Measurements from ENCODE around the gene VPS33B.
A peak's percentile ranks its signal among the peaks of the same experiment; 100 is the strongest.
"Not testable (repeated sequence)": the region's sequence is repeated elsewhere in the genome, so short reads cannot be mapped to it uniquely, and the experiment has no call there.

Gene VPS33B

GRCh38 chr15:91022832-91023129 is 387 bp upstream of the VPS33B start:
- no peak overlapping the region for H3K27ac ChIP-seq (ENCODE audit: low read length)
- TF ChIP-seq EZH2phosphoT487 (IDR thresholded peaks at IDR 0.05; ENCODE audit: low read depth) (no peak), CTCF (IDR thresholded peaks at IDR 0.05; ENCODE audit: low read depth, low read length) (no peak)

DNA sequence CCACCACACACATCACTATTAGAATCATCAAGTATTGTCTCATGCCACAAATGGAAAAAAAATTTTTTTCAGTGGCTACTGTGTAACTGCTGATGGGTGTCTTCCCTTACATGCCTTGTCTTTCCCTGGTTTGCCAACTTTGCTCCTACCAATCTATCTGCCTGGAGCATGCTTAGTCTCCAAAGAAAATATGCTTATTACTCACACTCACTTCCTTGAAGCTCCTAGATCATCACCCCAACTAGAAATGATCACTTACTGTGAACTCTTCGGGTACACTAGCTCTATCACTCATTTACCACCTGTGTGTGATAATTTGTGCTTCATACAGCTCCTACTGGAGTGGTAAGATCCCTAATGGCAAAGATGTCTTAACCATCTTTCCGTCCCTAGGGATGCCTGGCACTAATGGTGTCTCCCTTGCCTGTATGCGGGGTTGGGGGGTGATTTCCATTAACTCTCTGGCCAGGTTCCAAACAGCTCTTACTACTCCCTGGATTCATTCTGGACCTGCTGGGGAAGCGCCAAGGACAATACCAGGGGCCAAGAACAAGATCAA is 799 bp downstream of the VPS33B start:
- H3K36me3 ChIP-seq (replicated peaks; ENCODE audit: low read depth, low read length) = no peaks in the 10 kb centered on the region
- H3K9ac ChIP-seq (ENCODE audit: low read length) = peak overlapping the region; percentile 90
- peak overlapping the region; percentile 100 for H3K4me2 ChIP-seq (ENCODE audit: low read length)
- no peak overlapping the region for H2AFZ ChIP-seq (ENCODE audit: low read depth, low read length)
- no peak overlapping the region for H3K27ac ChIP-seq (ENCODE audit: low read length)
- H3K27me3 ChIP-seq (ENCODE audit: low read depth, low read length) = no peaks in the 10 kb centered on the region
- H3K79me2 ChIP-seq (ENCODE audit: low read length) = peaks cover 22% of the 10 kb centered on the region
- no peak for TF ChIP-seq CTCF (IDR thresholded peaks at IDR 0.05; ENCODE audit: low read depth, low read length)
- TF ChIP-seq EZH2phosphoT487 (IDR thresholded peaks at IDR 0.05; ENCODE audit: low read depth) = no peak
- H3K9me3 ChIP-seq (ENCODE audit: insufficient read depth, low read length) = no peaks in the 10 kb centered on the region
- H3K4me3 ChIP-seq (ENCODE audit: low read length) = peak overlapping the region; percentile 96
- H4K20me1 ChIP-seq (ENCODE audit: insufficient read depth, low read length) = no peaks in the 10 kb centered on the region; the same call in none of the 2 replicates
- H3K4me1 ChIP-seq (ENCODE audit: low read length) = peaks cover 16% of the 10 kb centered on the region

More at GRCh38 chr15:91022832-91023129, 387 bp upstream of the VPS33B start:
- Histone ChIP-seq H3K4me2 (ENCODE audit: low read length) (peak overlapping the region; percentile 100), H4K20me1 (ENCODE audit: insufficient read depth, low read length) (no peaks in the 10 kb centered on the region; the same call in none of the 2 replicates), H3K27me3 (ENCODE audit: low read depth, low read length) (no peaks in the 10 kb centered on the region), H3K79me2 (ENCODE audit: low read length) (peaks cover 22% of the 10 kb centered on the region), H3K9ac (ENCODE audit: low read length) (peak overlapping the region; percentile 90), H3K9me3 (ENCODE audit: insufficient read depth, low read length) (no peaks in the 10 kb centered on the region), H3K4me1 (ENCODE audit: low read length) (peaks cover 16% of the 10 kb centered on the region), H3K4me3 (ENCODE audit: low read length) (peak overlapping the region; percentile 96), H2AFZ (ENCODE audit: low read depth, low read length) (peak overlapping the region; percentile 90), H3K36me3 (replicated peaks; ENCODE audit: low read depth, low read length) (no peaks in the 10 kb centered on the region)

- no peak for TF ChIP-seq EZH2phosphoT487 (IDR thresholded peaks at IDR 0.05; ENCODE audit: low read depth)
- H3K27me3 ChIP-seq (ENCODE audit: low read depth, low read length) = no peaks in the 10 kb centered on the region
- H2AFZ ChIP-seq (ENCODE audit: low read depth, low read length) = no peak overlapping the region
- peaks cover 22% of the 10 kb centered on the region for H3K79me2 ChIP-seq (ENCODE audit: low read length)
- peaks cover 8% of the 10 kb centered on the region for H3K36me3 ChIP-seq (replicated peaks; ENCODE audit: low read depth, low read length)
- H3K27ac ChIP-seq (ENCODE audit: low read length) = no peak overlapping the region
- H3K9me3 ChIP-seq (ENCODE audit: insufficient read depth, low read length) = no peaks in the 10 kb centered on the region
- H3K4me1 ChIP-seq (ENCODE audit: low read length) = peaks cover 15% of the 10 kb centered on the region
- H3K4me2 ChIP-seq (ENCODE audit: low read length) = no peak overlapping the region
- H3K4me3 ChIP-seq (ENCODE audit: low read length) = no peak overlapping the region
- H3K9ac ChIP-seq (ENCODE audit: low read length) = no peak overlapping the region
- no peaks in the 10 kb centered on the region; the same call in none of the 2 replicates for H4K20me1 ChIP-seq (ENCODE audit: insufficient read depth, low read length)
Measured at GRCh38 chr15:91018158-91018557, 4.2 kb downstream of the VPS33B start.

GRCh38 chr15:91017716-91018115 is 4.7 kb downstream of the VPS33B start:
- no peaks in the 10 kb centered on the region for H3K9me3 ChIP-seq (ENCODE audit: insufficient read depth, low read length)
- no peak overlapping the region for H3K9ac ChIP-seq (ENCODE audit: low read length)

GRCh38 chr15:91013701-91014100 is 8.7 kb downstream of the VPS33B start:
- H3K36me3 ChIP-seq (replicated peaks; ENCODE audit: low read depth, low read length) = peaks cover 14% of the 10 kb centered on the region
- H3K4me2 ChIP-seq (ENCODE audit: low read length); H3K4me3 ChIP-seq (ENCODE audit: low read length); H3K9me3 ChIP-seq (ENCODE audit: insufficient read depth, low read length); H3K9ac ChIP-seq (ENCODE audit: low read length); H3K79me2 ChIP-seq (ENCODE audit: low read length); H3K27me3 ChIP-seq (ENCODE audit: low read depth, low read length); H4K20me1 ChIP-seq (ENCODE audit: insufficient read depth, low read length); H2AFZ ChIP-seq (ENCODE audit: low read depth, low read length); H3K4me1 ChIP-seq (ENCODE audit: low read length); H3K27ac ChIP-seq (ENCODE audit: low read length): not testable (repeated sequence)

More at GRCh38 chr15:91017716-91018115, 4.7 kb downstream of the VPS33B start:
- H3K27ac ChIP-seq (ENCODE audit: low read length) = no peak overlapping the region
- H4K20me1 ChIP-seq (ENCODE audit: insufficient read depth, low read length) = no peaks in the 10 kb centered on the region; the same call in none of the 2 replicates
- peaks cover 22% of the 10 kb centered on the region for H3K79me2 ChIP-seq (ENCODE audit: low read length)
- H3K27me3 ChIP-seq (ENCODE audit: low read depth, low read length) = no peaks in the 10 kb centered on the region
- peaks cover 11% of the 10 kb centered on the region for H3K36me3 ChIP-seq (replicated peaks; ENCODE audit: low read depth, low read length)
- H3K4me3 ChIP-seq (ENCODE audit: low read length) = no peak overlapping the region
- no peak overlapping the region for H3K4me2 ChIP-seq (ENCODE audit: low read length)
- H2AFZ ChIP-seq (ENCODE audit: low read depth, low read length) = no peak overlapping the region
- no peak for TF ChIP-seq CTCF (IDR thresholded peaks at IDR 0.05; ENCODE audit: low read depth, low read length)
- no peak for TF ChIP-seq EZH2phosphoT487 (IDR thresholded peaks at IDR 0.05; ENCODE audit: low read depth)
- peaks cover 11% of the 10 kb centered on the region for H3K4me1 ChIP-seq (ENCODE audit: low read length)
